Measurements from ENCODE around the gene HOATZ. TPM values are rescaled to one million over a fixed set of nuclear protein-coding genes. Genes with fewer than 3 reads are reported as not detected.

The HOATZ gene
- total RNA-seq, 2 experiments from 2014 or later = not detected

Small RNA genes lying within 50 kb of the gene (microRNA-seq; reads per million reads assigned to microRNA genes)
- gene MIR34B (ENCODE audit: borderline microRNAs expressed, borderline number of aligned reads, borderline replicate concordance) (not detected), gene MIR34C (ENCODE audit: borderline microRNAs expressed, borderline number of aligned reads, borderline replicate concordance) (6.3 reads per million, percentile 23 among the genes with 10 or more reads in this experiment)

Other genes with a start within 250 kb of the HOATZ start
- gene POU2AF3, start 216.2 kb upstream of the HOATZ start, total RNA-seq = not detected
- gene POU2AF1, start 135.5 kb upstream of the HOATZ start, total RNA-seq = 10 to 100 TPM; 26.9 to 28.3 TPM
- gene BTG4, start 2.4 kb upstream of the HOATZ start, total RNA-seq = not detected
- under 1 TPM; 0.19 to 0.26 TPM for gene LAYN, start 25.9 kb downstream of the HOATZ start, total RNA-seq
- gene SIK2, start 87.7 kb downstream of the HOATZ start, total RNA-seq = 1 to 10 TPM; 4.6 to 6.2 TPM

Data from activated CD4-positive, alpha-beta memory T cell treated with anti-CD3 and anti-CD28 coated beads for 36 hours (primary cell).